HG03139 (cell line): ENCODE results near the gene TBCK.
"Not testable (repeated sequence)": the region's sequence is repeated elsewhere in the genome, so short reads cannot be mapped to it uniquely, and the experiment has no call there.

Experiments
- ATAC-seq: cut with Tn5 transposase; IDR thresholded peaks from one replicate; pipeline ENCODE4 v1.9.1; 2021; ENCODE audit not compliant: unreplicated experiment

The TBCK gene

DNA sequence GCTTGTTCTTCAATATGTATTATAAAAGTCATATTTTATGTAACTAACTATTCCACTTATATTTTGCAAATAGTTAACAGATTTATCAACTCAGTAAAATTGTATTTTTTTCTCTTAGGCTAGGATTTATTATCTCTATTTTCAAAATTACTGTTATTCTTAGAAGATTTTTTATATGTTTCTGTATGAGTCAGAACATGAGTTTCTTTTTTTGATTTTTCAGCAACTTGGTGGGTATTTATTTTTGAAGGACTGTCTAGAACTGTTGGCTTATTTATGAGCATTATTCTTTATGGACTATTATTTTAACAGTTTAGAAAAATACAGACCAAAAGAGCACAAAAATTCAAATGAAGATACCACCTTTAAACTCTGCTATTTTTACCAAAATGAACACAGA lies 7.1 kb upstream of the TBCK start:
- no peak for ATAC-seq

DNA sequence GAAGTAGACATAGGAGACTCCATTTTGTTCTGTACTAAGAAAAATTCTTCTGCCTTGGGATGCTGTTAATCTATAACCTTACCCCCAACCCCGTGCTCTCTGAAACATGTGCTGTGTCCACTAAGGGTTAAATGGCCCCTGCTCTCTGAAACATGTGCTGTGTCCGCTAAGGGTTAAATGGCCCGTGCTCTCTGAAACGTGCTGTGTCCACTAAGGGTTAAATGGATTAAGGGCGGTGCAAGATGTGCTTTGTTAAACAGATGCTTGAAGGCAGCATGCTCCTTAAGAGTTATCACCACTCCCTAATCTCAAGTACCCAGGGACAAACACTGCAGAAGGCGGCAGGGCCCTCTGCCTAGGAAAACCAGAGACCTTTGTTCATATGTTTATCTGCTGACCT lies 5.8 kb upstream of the TBCK start:
- ATAC-seq, result not testable (repeated sequence)

DNA sequence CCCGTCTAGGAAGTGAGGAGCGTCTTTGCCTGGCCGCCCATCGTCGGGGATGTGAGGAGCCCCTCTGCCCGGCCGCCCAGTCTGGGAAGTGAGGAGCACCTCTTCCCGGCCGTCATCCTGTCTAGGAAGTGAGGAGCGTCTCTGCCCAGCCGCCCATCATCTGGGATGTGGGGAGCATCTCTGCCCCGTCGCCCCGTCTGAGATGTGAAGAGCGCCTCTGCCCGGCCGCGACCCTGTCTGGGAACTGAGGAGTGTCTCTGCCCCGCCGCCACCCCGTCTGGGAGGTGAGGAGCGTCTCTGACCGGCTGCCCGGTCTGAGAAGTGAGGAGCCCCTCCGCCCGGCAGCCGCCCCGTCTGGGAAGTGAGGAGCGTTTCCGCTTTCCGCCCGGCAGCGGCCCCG lies 5.2 kb upstream of the TBCK start:
- not testable (repeated sequence) for ATAC-seq

DNA sequence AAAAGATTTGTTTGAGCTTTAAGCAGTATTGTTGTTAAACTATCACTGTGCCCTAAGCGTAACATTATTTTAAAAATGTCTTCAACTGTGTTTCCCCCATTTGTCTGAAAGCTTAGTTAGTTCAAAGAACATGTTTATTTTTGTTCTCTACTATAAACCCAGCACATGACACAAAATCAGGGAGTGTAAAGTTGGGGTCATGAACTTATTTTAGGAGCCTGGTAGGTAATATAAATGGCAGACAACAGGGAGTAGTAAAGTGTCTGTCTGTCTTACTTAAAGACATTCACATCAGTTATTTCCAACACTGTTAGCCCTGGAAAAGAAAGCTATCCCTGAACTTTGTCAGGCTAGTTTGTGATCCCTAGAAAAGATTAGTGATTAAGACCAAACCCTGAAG lies 4.2 kb upstream of the TBCK start:
- no peak for ATAC-seq

GRCh38 chr4:106318511-106318910 lies 2.5 kb upstream of the TBCK start:
- ATAC-seq, result no peak

DNA sequence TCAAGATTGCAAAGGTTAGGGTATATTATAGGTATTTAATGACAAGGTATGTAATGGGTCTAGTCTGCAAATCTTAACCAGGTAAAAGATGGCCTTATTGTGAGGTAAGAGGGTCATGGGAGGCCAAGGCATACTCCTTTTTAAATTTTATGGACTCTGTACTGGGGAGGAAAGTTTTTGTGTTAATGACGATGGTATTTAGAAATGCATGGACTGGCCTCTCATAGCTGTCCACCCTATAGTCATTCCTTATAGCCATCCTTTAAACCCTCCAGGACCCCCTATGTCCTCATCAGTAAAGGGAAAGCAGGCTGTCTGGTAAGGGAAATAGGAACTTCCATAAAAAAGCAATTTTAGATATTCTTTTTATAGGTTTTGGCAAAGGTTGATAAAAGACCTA lies 1.8 kb upstream of the TBCK start:
- no peak for ATAC-seq

GRCh38 chr4:106316773-106317409 lies 882 bp upstream of the TBCK start:
- ATAC-seq, result peak; percentile 3

DNA sequence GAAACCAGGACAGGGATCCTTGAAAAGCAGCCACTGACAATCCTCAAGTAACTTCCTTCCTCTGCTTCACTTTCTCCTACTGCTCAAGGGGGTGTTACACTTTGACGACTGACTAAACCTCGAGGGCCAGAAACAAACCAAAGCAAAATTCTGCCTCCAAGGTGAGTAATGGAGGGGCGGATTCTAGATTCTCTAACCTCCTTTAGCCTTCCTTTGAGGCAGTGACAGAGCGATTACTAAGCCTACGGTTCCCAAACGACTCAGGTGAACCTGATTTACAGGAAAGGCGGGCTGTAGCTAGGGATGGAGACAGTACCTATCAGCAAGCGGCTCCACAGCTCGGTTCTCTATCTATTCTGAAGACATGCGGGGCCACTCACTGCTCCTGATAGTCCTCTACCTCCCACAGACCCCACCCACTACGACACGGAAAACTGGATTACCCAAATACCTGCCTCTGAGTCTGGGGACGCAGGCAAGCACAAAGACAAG lies 487 bp downstream of the TBCK start:
- ATAC-seq, result peak; percentile 17

DNA sequence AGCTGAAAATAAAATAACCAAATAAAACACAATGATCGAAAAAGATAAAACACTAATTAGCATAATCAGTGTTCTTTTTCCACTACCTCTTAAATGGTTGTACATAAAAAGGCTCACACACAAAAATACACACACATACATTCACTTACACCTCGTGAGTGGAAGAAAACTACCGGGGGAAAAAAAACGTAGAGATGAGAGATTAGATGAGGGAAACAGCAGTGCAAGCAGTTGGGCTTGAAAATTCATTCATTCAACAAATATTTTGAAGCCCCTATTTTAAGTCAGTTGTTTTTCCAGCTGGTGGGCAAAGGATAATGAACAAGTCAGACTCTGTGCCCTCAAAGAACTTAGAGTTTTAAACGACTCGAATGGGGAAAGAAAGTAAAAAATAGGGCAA lies 1.0 kb downstream of the TBCK start:
- no peak for ATAC-seq

- ATAC-seq, result no peak
Observed at GRCh38 chr4:106312997-106313522, 2.9 kb downstream of the TBCK start.

GRCh38 chr4:106312377-106312776 lies 3.6 kb downstream of the TBCK start:
- ATAC-seq, result no peak

DNA sequence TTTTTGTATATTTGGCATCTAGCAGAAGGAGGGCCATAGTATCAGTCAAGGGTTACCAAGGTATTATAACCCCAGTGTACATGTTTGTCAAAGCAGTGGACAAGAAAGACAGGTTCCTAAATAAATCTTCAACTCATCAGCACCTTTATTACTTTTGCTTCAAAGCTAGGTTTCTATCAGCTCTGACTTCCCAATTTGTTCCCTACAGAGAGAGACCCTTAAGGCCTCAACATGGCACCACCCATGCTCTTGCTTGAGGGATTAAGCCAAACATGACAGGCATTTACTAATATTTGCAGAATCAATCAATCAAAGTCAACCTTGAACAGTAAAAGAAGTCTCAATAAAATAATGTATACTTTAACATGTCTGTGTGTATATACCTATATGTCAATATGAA lies 9.4 kb downstream of the TBCK start:
- no peak for ATAC-seq

- ATAC-seq, result no peak
Observed at GRCh38 chr4:106305435-106306055, 10.5 kb downstream of the TBCK start.

- no peak for ATAC-seq
Observed at GRCh38 chr4:106304632-106305031, 11.4 kb downstream of the TBCK start.

- no peak for ATAC-seq
Observed at GRCh38 chr4:106303548-106304281, 12.3 kb downstream of the TBCK start.

DNA sequence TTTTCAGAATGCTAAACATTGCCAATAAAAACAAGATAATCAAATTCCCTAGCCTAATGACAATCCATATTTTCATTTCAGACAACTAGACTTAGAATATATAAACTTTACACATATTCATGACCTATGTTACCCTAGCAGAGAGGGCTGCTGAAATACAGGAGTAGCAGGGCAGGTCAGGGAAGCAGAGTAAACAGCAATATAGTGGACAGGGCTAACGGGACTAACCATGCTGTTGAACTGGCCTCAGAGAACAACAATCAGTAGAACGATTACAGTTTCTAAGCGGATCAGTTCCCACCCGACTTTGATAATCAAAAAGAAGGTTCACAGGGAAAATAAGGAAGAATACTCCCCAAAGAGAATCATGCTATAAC lies 14.0 kb downstream of the TBCK start:
- no peak for ATAC-seq

GRCh38 chr4:106301393-106302061 lies 14.5 kb downstream of the TBCK start:
- no peak for ATAC-seq

DNA sequence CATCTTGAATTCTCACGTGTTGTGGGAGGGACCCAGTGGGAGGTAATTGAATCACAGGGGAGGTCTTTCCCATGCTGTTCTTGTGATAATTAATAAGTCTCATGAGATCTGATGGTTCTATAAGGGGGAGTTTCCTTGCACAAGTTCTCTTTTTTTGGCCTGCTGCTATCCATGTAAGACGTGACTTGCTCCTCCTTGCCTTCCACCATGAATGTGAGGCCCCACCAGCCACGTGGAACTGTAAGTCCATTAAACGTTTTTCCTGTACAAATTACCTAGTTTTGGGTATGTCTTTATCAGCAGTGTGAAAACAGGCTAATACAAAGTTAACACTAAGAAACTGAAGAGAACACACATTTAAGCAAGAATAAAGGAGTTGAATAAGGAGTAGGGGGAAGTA lies 16.0 kb downstream of the TBCK start:
- ATAC-seq, result no peak

GRCh38 chr4:106297245-106298035 lies 18.6 kb downstream of the TBCK start:
- no peak for ATAC-seq

- no peak for ATAC-seq
Observed at GRCh38 chr4:106294062-106294461, 21.9 kb downstream of the TBCK start.

DNA sequence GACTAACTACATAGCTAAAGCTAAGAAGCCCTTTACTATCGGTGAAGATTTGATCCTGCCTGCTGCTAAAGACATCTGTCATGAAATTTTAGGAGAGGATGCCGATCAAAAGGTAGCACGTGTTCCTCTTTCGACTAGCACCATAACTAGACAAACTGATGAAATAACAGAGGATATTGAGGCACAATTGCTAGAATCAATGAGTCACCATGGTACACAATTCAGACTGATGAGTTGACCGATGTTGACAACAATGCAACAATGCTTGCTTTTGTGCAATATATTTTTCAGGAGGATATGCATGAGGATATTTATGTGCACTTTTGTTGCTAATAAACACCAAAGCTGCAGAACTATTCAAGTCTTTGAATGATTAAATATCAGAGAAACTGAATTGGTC lies 24.3 kb downstream of the TBCK start:
- no peak for ATAC-seq
